COLO829 (cell line): ENCODE data around the gene OSBPL2.

Source experiments
- DNase-seq: peaks from one replicate; pipeline ENCODE4 v3.0.0; 2012; ENCODE audit warnings: low spot score

The OSBPL2 gene

DNA sequence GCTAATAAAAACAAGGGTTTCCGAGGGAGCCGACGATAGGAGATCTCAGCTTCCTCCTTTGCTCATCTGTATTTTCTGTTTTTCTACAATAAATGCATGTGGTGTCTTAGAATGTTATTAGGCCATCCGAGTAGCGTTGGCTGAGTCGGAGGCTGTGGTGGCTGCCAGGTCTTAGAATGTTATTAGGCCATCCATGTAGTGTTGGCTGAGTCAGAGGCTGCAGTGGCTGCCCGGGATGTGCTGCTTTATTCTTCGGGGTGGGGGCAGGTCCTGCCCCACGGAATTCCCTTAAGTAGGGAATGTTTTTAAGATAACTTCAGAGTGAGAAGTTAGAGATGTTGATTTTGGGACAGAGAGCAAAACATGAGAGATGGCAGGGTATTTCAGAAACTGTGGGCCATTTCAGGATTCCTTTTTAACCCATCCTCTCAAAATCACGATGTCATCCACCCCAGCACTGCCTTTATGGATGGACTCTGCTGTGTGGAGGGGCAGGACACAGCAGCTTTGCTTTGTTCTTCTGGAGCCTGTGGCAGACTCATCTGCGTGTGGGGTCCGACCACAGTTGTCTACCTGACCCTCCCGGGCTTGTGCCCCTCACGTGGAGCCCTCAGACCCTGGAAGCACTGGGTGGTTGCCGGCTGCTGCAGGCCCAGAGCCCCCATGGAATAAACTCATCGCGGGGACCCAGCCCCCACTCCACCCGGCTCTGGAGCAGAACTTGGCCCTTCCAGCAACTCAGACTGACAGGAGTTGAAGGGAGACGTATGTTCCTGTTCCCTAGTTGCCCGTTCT lies 20.4 kb downstream of the OSBPL2 start:
- DNase-seq: no peak

DNA sequence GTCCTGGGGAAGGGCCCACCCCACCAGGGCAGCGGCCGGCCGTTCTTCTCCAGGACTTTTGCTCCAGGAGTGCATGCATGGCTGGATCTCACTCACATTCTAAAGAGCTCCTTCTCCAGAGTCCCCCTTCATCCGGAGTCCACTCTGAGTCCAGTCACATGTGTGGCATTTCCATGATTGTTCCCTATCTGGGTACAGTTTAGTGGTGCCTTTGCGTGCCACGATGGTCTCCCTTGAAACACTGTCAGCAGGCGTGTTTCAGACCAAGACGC lies 20.9 kb downstream of the OSBPL2 start:
- no peak for DNase-seq

DNA sequence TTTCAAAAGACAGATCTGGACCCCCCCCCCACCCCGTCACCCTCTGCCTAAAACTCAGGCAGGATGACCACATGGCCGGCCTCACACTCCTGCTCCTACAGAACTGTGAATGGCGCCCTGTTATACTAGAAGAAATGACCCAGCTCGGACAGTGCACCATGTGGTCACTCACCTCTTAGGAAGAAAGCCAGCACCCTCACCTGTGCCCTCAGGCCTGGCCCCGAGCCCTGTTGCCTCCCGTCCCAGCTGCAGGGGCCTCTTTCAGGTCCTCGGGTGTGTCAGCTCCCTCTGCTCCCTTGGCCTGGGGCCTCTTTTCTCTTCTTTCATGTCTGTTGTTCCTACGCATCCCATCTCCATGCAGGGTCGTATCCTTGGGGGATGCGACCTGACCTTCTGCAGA lies 23.7 kb downstream of the OSBPL2 start:
- no peak for DNase-seq

DNA sequence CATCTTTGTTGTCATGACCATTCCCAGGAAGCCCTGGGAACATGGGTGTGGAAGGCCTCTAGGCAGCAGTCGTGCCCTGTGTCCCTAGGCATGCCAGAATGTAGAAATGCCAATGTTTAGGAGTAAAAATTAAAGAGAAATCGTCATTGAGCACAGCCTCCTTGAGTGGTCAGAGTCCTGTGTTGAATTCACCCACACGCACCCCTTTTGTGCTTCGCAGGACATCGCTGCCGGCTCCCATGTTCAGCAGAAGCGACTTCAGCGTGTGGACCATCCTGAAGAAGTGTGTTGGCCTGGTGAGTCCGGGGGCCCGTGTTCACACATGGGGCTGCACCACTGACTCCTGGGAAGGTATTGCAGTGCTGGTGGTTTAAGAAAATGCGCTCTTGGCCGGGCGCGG lies 25.1 kb downstream of the OSBPL2 start:
- no peak for DNase-seq

DNA sequence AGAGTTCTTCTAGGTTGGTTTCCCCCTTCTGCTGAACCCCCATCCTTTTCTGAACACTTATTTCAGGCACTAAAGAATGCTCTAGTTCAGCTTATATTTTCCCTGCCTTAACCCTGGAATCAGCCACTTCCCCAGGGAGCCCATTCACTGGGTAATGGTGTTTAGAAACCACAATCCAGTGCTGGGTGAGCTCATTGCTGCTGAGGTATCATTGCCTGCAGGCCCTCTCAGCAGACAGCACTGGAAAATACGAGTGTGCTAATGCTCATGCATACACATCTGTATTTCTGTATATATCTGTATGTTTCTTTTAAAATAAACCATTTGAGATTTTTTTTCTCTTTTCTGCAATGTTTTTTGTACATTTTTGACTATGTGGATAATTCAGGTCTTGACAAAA lies 27.0 kb downstream of the OSBPL2 start:
- DNase-seq: no peak

DNA sequence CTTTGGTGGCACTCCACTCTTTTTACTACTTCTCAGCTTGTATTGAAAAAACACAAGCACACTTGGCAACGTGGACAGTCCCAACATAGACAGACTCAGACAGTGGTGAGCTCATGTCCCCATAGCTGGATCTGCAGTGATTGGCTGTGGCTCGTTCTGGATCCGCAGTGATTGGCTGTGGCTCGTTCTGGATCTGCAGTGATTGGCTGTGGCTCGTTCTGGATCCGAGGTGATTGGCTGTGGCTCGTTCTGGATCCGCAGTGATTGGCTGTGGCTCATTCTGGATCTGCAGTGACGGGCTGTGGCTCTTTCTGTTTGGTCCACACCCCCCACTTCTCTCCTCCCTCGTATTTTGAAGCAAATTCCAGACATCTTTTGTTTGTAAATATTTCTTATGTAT lies 28.0 kb downstream of the OSBPL2 start:
- DNase-seq: no peak

DNA sequence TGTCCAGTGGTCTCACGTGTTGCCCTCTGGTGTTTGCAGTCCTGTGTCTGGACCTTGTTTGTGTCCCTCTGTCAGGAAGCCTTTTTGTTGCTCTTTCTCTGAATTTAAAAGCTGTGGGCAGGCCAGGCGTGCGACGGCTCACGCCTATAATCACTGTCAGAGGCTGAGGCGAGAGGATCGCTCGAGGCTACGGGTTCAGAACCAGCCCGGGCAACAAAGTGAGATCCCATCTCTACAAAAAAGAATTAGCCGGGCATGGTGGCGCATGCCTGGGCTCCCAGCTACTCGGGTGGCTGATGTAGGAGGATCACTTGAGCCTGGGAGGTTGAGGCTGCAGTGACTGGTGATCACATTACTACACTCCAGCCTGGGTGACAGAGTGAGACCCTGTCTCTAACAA lies 28.5 kb downstream of the OSBPL2 start:
- no peak for DNase-seq

DNA sequence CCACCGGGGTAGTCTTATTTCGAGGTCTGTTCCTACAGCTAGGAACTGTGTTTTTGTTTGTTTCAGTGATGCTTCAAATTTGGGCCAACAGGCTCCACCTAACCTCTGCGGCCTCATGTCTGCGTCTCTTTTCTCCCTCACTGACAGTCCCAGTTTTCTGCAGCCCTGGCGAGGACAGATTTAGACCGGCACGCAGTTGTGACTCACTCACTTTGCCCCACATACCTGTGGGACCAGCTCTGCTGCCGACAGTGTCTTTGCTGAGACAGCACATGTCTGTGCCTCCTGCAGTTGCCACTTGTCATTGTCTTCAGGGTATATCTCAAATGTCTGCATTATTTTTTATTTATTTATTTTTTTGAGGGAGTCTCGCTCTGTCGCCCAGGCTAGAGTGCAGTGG lies 29.2 kb downstream of the OSBPL2 start:
- no peak for DNase-seq

DNA sequence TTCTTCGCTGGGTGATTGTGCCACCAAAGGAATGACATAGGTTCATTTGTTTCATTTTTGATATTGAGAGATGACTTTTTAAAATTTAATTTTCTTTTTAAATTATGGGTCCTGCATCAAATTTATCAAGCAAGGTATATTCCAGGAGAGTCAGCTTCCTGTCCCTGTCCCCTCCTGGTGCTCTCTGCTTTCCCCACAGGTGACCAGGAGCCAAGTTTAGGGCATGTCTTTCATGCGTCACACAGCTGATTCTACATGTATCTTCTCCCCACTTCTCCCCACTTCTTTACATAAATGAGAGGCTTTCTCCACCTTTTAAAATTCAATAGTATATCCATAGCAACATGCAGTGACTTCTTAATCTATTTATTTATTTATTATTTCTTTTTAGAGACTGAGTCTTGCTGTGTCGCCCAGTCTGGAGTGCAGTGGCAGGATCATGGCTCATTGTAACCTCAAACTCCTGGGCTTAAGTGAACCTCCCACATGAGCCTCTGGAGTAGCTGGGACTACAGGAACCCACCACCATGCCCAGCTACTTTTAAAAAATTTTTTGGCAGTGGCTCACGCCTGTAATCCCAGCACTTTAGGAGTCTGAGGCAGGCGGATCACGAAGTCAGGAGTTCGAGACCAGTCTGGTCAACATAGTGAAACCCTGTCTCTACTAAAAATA lies 30.0 kb downstream of the OSBPL2 start:
- DNase-seq: no peak

DNA sequence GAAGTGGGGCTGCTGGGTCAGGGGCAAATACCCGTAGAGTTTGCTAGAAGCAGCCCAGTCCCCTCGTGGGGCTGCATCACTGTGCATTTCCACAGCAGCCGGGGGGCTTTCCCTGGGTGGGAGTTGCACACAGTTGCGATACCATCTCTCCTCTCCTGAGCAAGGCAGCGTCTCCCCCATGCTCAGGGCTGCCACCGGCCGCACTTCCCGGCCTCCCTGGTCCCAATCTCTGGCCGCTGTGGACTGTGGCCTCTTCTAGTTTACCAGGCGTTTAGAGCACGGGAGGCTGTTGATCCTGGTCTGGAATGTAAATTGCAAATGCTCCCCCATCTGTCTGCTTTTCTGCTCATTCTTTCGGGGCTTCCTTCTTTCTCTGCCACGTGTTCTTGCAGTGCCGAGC lies 31.1 kb downstream of the OSBPL2 start:
- DNase-seq: no peak

DNA sequence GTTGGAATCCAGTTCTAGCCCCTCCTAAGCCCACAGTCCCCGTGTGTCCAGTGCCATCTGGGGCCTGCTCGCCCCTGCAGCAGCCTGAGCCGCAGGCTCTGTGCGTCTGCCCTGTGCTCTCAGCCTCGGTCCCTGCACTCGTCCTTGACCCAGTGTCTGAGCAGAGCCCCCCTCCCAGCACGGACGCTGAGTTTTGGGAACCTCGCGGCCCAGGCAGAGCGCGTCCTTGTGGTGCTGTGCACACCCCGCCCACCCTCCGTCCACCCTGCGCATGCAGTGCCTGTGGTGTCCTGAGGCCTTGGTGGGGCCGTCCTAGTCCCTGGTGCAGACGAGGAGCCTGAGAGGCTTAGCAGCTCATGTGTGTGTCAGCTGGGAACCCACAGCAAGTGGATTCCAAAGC lies 31.6 kb downstream of the OSBPL2 start:
- DNase-seq: no peak

DNA sequence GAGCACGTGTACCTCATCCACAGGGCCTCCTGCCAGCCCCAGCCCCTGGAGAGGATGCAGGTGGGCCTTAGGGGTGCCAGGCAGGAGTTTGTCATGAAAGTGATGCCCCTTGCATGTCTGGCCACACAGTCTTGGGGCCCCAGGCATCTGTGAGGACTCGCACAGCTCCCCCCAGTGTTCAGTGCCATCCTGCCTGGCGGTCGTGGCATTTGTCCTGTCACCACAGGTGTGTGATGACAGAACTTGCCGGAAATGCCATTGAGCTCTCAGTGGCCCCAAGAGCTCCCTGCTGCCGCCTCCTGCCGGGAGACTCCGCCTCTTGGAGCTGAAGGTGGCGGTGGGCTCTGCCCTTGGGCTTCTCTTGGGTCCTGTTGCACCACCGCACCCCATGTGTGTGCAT lies 33.9 kb downstream of the OSBPL2 start:
- DNase-seq: no peak

DNA sequence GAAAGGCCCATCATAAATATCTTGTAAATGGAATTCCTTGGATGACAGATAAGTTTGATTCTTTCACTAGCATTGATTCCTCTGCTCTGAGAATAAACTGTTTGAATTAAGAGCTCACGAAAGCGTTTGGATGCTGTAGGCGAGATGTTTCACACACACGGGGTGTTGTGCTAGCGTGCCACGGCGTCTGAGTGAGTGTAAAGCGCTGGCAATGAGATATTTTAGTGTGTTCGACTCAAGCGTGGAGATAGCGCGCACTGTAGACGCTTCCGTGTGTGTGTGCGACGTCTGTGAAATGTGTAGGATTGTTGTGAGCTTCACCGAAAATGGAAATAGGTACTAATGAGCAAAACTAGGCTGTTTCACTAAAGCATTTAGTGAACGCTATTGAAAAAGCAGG lies 35.1 kb downstream of the OSBPL2 start:
- DNase-seq: no peak

DNA sequence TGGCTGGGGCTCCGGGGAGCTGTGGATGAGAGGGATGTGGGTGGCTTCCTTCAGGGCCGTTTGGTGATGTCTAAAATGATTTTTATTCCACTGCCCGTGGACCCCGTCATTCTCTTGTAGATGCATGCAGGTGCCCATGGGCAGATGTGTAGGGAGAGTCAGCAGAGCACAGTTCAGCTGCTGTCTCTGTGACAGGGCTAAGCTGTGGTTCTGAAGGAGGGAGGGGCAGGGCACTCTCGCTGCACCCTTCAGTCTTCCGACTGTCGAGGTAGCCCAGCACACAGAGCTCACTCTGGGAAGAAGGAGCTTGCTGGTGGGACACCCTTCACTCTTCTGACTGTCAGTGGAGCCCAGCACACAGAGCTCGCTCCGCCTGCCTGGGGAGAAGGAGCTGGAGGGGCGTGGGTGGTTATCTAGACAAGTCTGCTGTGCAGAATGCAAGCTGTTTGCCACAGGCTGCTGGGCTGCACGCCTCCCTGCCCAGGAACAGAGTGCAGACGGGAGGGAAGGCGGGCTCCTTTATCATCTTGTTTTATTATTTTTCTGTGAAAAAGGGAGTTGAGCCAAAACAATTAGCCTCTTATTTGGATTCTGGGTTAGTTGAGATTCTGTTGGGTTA lies 36.1 kb downstream of the OSBPL2 start:
- no peak for DNase-seq

DNA sequence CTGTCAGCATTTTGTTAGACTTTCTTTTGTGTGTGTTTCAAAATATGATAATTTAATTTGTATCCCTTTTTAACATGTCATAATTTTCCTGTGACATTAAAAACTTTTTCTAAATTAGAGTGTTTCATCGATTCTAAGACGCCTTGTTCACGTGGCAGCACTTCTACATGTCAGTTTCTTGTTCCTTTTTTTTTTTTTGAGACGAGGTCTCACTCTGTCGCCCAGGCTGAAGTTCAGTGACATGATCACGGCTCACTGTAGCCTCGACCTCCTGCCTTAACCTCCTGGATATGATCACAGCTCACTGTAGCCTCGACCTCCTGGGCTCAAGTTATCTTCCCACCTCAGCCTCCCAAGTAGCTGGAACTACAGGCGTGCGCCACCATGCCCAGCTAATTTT lies 36.9 kb downstream of the OSBPL2 start:
- no peak for DNase-seq

DNA sequence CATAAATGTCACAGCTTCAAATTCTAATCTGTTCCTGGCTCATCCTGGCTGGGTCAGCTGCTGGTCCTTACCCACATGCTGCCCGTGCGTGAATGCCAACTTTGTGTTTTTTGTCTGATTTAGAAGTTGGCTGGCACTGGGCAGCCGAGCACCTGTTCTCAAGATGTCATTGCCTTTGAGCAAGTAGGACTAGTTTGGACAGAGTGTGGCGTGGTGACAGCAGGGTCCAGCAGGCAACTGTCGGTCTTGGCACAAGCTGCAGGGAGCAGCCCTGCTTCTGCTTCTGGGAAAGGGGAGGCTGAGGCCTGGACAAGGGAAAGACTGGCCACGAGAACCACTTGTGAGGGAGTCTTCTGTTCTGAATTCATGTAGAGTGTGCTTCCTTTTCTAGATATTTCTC lies 38.1 kb downstream of the OSBPL2 start:
- DNase-seq: no peak

DNA sequence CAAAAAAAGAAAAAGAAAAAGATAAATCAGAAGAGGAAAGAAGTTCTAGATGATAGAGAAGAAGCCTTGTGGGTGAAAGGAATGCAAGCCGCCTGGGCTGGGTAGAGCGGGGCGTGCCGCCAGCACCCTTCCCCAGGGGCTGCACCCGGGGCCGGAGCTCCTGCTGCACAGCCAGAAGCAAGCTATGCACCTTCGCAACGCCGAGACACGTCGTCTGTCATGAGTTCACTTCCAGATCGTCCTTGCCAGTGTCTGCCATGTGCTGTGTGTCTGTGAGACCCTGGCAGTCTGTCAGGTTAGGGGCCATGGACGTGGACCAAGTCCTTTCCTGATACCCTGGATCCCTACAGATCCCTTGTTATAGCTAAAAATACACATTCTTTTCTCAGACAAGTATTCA lies 38.9 kb downstream of the OSBPL2 start:
- no peak for DNase-seq

DNA sequence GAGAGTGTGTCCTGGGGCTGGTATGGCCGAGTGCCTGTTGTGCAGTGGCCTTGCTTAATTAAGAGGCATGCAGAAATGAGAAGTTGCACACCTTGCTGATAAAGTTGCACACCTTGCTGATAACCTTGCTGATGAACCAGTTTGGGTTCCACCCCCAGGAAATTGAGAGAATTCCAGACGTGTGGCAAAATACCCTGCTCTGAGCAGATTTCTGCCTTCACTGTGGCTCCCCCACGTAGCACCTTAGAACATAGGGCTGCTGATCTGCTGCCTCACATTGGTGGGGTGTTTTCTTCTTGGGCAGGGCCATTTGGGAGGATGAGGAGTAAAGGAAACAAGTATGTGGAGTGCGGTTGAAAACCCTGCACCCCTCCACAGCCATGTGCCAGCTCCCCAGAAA lies 42.0 kb downstream of the OSBPL2 start:
- no peak for DNase-seq

DNA sequence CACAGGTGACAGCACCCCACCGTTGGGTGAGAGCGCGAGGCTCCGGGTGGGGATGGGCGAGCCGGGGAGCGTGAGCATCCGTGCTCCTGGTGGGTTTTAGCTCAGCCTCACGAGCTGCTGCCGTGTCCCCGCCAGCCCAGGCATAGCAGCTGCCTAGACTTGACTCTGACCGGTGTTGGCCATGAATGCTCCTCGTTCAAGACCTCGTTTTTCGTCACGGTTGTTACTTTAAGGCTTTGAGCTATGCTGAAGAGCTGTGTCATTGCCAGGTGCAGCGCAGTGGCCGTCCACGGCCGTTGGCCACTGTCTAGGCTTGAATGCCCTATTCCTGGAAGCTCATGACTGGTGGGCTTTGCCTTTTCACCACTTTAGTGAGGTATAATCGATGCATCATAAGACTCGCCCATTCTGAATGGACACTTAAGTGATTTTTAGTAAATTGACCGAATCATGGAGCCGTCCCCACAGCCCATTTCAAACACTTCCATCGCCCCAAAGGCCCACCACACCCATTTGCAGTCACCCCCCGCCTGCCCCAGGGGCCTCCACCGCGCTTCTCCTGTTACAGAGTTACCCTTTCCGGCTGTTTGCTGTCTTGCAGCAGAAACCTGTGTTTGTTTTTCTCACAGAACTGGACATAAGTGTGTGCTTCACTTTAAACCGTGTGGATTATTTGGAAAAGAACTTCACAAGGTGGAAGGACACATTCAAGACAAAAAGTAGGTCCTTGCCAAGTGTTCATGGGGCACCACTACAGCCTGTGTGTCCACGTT lies 43.0 kb downstream of the OSBPL2 start:
- no peak for DNase-seq

DNA sequence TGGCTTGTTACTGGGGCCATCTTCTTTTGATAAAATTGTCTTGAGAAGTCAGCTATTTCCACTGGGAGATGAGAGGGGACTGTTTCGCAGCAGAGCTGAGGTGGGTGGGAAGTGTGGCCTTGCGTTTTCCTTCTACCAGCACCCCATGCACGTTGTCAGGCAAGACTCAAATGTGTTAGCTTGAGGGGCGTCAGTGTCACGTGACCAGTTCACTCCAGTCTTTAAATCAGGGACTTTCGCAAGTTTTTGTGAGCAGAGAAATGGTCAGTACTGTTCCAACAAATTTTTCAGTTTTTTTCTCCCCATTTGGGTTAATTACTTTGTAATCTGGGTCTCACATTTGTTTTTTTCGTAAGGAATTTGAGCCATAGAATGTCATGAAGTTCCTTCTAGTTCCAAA lies 43.8 kb downstream of the OSBPL2 start:
- no peak for DNase-seq

DNA sequence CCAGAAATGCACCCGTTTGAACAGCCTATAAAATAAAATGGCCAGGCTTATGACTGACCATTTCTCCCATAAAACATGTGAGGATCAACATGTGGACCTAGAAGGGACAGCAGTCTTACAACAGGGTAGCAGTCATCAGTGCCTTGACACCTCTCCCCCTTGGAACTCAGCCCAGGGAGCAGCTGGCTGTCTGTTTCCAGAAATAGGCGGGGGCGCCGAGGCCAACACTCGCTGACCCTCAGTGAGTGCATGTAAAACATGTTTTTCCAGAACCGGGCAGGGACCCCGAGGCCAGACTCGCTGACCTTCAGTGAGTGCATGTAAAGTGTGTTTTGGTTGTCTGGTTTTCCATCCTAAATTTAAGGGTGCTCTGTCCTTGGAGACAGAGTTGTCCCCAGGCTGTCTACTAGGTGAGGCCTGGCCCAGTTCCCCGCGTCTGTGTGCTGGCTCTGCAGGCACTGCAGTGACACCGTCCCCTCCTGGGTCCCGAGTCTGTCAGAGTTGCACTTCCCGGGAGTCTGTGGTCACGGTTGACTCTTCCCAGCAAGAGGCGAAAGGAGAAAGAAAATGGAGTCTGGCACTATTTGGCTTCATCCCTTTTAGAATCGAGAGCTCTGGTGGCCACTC lies 44.7 kb downstream of the OSBPL2 start:
- no peak for DNase-seq

DNA sequence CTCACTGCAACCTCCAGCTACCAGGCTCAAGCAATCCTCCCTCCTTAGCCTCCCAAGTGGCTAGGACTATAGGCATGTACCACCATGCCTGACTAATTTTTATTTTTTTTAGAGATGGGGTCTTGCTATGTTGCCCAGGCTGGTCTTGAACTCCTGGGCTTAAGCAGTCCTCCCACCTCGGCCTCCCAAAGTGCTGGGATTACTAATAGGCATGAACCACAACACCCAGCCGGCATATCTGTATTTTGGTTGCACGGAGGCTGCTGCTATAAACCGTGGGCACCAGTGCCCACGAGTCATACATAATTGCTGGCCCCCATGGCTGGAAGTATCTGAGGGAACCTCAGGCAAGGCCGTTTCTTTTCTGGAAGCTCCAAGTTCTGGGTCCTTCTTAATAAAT lies 46.1 kb downstream of the OSBPL2 start:
- DNase-seq: no peak

DNA sequence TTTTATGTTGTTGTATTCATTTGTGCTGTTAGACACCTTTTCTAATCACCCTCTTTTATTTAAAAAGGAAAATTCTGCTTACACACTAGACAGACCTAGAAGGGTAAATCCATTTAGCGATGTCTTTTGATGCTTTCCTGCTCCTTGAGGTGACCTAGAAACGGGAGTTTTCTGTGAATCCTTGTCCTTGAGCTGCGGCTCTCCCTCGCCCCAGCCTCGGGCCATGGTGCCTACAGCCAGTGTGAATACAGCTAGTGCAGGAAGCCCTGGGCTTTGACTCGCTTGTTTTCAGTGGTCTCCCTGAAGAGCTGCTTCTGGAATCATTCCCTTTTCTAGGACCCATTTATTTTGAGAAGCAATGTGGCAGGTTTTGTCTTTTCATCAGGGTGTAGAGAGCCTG lies 46.8 kb downstream of the OSBPL2 start:
- no peak for DNase-seq
